Gastroesophageal sphincter (tissue), 4 donors: ENCODE data around the gene ACACB. TPM values are rescaled to one million over a fixed set of nuclear protein-coding genes. Genes with fewer than 3 reads are reported as not detected.
A peak's percentile ranks its signal among the peaks of the same experiment; 100 is the strongest.

Experiments used
- ATAC-seq: fragments of 150-250 bp; one replicate; pipeline ENCODE4 v1.9.1; 2016; ENCODE audit warnings: mild to moderate bottlenecking, moderate library complexity
- H3K27ac ChIP-seq, 4 donors: fragments of 200-600 bp; sonication (generic) in 3 of 4; 1 replicate in 3 of 4; 2 replicates in 1 of 4; pipeline ENCODE4 v1.5.1; 2016 to 2019
- H3K27me3 ChIP-seq: fragments of 200-600 bp; sonication (generic); one replicate; pipeline ENCODE4 v1.5.1; 2019
- H3K36me3 ChIP-seq, 2 donors: fragments of 200-600 bp; sonication (generic); one replicate each; pipeline ENCODE4 v1.5.1; 2019; ENCODE audit warnings: control low read depth in 1 of 2
- H3K4me1 ChIP-seq, 3 donors: fragments of 200-600 bp; sonication (generic); 1 replicate in 2 of 3; 2 replicates in 1 of 3; pipeline ENCODE4 v1.5.1; 2016 to 2019; ENCODE audit warnings: control low read depth in 2 of 3
- H3K4me3 ChIP-seq, 2 donors: fragments of 200-600 bp; sonication (generic); one replicate each; pipeline ENCODE4 v1.5.1; 2019; ENCODE audit warnings: mild to moderate bottlenecking in 1 of 2, moderate library complexity in 1 of 2
- H3K9me3 ChIP-seq, 3 donors: fragments of 200-600 bp; sonication (generic); one replicate each; pipeline ENCODE4 v1.5.1; 2017 to 2019; ENCODE audit warnings: control low read depth in 2 of 3
- CTCF ChIP-seq, 4 experiments: fragments of 200-600 bp in 2 of 4; fragments of 450-650 bp in 2 of 4; sonication (generic) in 1 of 4; IDR thresholded peaks; one replicate each; pipeline ENCODE4 v1.5.1; 2017 to 2019; ENCODE audit warnings: antibody characterized with exemption in 4 of 4, mild to moderate bottlenecking in 2 of 4, moderate library complexity in 2 of 4
- EP300 ChIP-seq: sonication (generic); formaldehyde crosslinking; IDR thresholded peaks from one replicate; pipeline ENCODE4 v1.6.1; 2017; ENCODE audit warnings: antibody characterized with exemption, mild to moderate bottlenecking
- POLR2A ChIP-seq, 2 donors: fragments of 450-650 bp; IDR thresholded peaks; one replicate each; pipeline ENCODE4 v1.6.1; 2017; ENCODE audit warnings: antibody characterized with exemption in 2 of 2, mild to moderate bottlenecking in 2 of 2, moderate library complexity in 1 of 2
- POLR2AphosphoS5 ChIP-seq: sonication (generic); formaldehyde crosslinking; IDR thresholded peaks from one replicate; pipeline ENCODE4 v1.6.1; 2017; ENCODE audit warnings: antibody characterized with exemption
- WGBS, 2 donors: methylation state at CpG; one replicate each; pipeline ENCODE4 v1.1.5; 2018; ENCODE audit warnings: low coverage in 1 of 2; 5-methylcytosine and 5-hydroxymethylcytosine counted together
- total RNA-seq, 4 donors: library from RNA; depleted of rRNA; stranded (reverse); fragments of >200 nt; gene quantifications; one replicate each; pipeline ENCODE4 v1.1.0, GENCODE V29; 2016

The ACACB gene
- total RNA-seq, 4 donors from 2014 or later = 49.4 to 230 (median 138) TPM

GRCh38 chr12:109105176-109105575 lies 11.2 kb upstream of the ACACB start:
- Histone ChIP-seq H3K27ac (no peak overlapping the region), H3K36me3 (peaks cover 0 to 89% of the 10 kb centered on the region in 2 donors), H3K4me1 (peaks cover 0 to 29% (median under 1%) of the 10 kb centered on the region in 3 donors), H3K9me3 (no peaks in the 10 kb centered on the region), H3K4me3 (no peak overlapping the region), H3K27me3 (no peaks in the 10 kb centered on the region)
- ATAC-seq = no peak
- 85 to 87% methylated on average over 3 to 5 of the region's 5 CpGs for WGBS, 2 donors
- TF ChIP-seq POLR2A (IDR thresholded peaks at IDR 0.05) (no peak), CTCF (IDR thresholded peaks at IDR 0.05) (no peak)

- TF ChIP-seq POLR2A (IDR thresholded peaks at IDR 0.05) = no peak
- no peak for TF ChIP-seq POLR2AphosphoS5
- no peak for TF ChIP-seq EP300
- TF ChIP-seq CTCF (IDR thresholded peaks at IDR 0.05) = no peak
- WGBS, 2 donors = 73 to 77% methylated on average over 6 of the region's 6 CpGs
- H3K4me3 ChIP-seq = no peak overlapping the region
- H3K4me1 ChIP-seq = peaks cover 5 to 49% (median 22%) of the 10 kb centered on the region in 3 donors
- H3K27me3 ChIP-seq = no peaks in the 10 kb centered on the region
- no peaks in the 10 kb centered on the region for H3K9me3 ChIP-seq
- H3K27ac ChIP-seq = peak overlapping the region; percentile 64 to 98 (median 96)
- ATAC-seq = no peak
- peaks cover 0 to 51% of the 10 kb centered on the region in 2 donors for H3K36me3 ChIP-seq
Measured at GRCh38 chr12:109109746-109110350, 6.5 kb upstream of the ACACB start.

GRCh38 chr12:109110988-109111495 lies 5.3 kb upstream of the ACACB start:
- Histone ChIP-seq H3K4me3 (peak overlapping the region; percentile 36 to 70), H3K27ac (peak overlapping the region; percentile 64 to 98 (median 96)), H3K27me3 (no peaks in the 10 kb centered on the region), H3K9me3 (no peaks in the 10 kb centered on the region), H3K4me1 (peaks cover 13 to 61% (median 24%) of the 10 kb centered on the region in 3 donors), H3K36me3 (peaks cover 0 to 39% of the 10 kb centered on the region in 2 donors)
- 0 to 9% methylated on average over 2 to 11 of the region's 28 CpGs for WGBS, 2 donors
- peak; percentile 88 for ATAC-seq
- TF ChIP-seq POLR2AphosphoS5 (peak; percentile 94), POLR2A (IDR thresholded peaks at IDR 0.05) (peak; percentile 63 to 65), EP300 (peak; percentile 90), CTCF (IDR thresholded peaks at IDR 0.05) (no peak)

- Histone ChIP-seq H3K4me3 (no peak overlapping the region), H3K9me3 (no peaks in the 10 kb centered on the region), H3K4me1 (peaks cover 16 to 79% (median 31%) of the 10 kb centered on the region in 3 donors), H3K36me3 (peaks cover 0 to 23% of the 10 kb centered on the region in 2 donors), H3K27ac (peak overlapping the region; percentile 90 to 97 (median 94)), H3K27me3 (no peaks in the 10 kb centered on the region)
- no peak for TF ChIP-seq POLR2A (IDR thresholded peaks at IDR 0.05)
- TF ChIP-seq POLR2AphosphoS5 = no peak
- ATAC-seq = no peak
- 62 to 63% methylated on average over 9 to 11 of the region's 11 CpGs for WGBS, 2 donors
Measured at GRCh38 chr12:109112720-109113465, 3.5 kb upstream of the ACACB start.

- Histone ChIP-seq H3K9me3 (no peaks in the 10 kb centered on the region), H3K4me3 (no peak overlapping the region), H3K36me3 (peaks cover 0 to 14% of the 10 kb centered on the region in 2 donors), H3K27me3 (no peaks in the 10 kb centered on the region), H3K4me1 (peaks cover 16 to 88% (median 31%) of the 10 kb centered on the region in 3 donors), H3K27ac (peak overlapping the region; percentile 90 to 97 (median 94))
- ATAC-seq = no peak
- 37 to 44% methylated on average over 5 of the region's 5 CpGs for WGBS, 2 donors
- peak; percentile 55 for TF ChIP-seq POLR2AphosphoS5
- no peak for TF ChIP-seq POLR2A (IDR thresholded peaks at IDR 0.05)
- no peak for TF ChIP-seq EP300
Measured at GRCh38 chr12:109113661-109114321, 2.6 kb upstream of the ACACB start.
